ENCODE measurements around the gene CFAP77.

DNA sequence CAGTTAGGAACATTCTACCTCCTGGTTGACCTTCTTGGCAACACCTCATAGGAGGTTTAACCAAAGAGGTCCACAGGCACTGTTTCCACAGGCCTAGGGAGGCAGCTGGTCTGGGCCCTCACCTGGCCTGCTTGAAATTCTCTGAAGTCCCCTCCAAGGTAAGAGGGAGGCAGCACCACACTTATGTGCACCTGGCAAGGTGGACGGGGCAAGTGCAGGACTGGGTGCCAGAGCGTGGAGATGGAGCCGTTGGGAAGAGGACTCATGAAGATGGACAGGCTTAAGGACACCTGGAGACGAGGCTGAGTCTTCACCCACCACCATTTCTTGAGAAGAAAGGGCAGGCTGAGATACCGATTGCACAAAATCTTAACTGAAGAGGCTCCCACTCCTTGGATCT lies 165.8 kb downstream of the CFAP77 start:
- TF ChIP-seq, protein P1, sequence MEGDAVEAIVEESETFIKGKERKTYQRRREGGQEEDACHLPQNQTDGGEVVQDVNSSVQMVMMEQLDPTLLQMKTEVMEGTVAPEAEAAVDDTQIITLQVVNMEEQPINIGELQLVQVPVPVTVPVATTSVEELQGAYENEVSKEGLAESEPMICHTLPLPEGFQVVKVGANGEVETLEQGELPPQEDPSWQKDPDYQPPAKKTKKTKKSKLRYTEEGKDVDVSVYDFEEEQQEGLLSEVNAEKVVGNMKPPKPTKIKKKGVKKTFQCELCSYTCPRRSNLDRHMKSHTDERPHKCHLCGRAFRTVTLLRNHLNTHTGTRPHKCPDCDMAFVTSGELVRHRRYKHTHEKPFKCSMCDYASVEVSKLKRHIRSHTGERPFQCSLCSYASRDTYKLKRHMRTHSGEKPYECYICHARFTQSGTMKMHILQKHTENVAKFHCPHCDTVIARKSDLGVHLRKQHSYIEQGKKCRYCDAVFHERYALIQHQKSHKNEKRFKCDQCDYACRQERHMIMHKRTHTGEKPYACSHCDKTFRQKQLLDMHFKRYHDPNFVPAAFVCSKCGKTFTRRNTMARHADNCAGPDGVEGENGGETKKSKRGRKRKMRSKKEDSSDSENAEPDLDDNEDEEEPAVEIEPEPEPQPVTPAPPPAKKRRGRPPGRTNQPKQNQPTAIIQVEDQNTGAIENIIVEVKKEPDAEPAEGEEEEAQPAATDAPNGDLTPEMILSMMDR (IDR thresholded peaks at IDR 0.05), result no peak
- TF ChIP-seq EZH2 (IDR thresholded peaks at IDR 0.05) (no peak), EZH2phosphoT487 (IDR thresholded peaks at IDR 0.05) (no peak)

Data from neural progenitor cell (in vitro differentiated cells).